ENCODE measurements around the gene FAM170B.

Gene FAM170B

GRCh38 chr10:49119746-49120145 is 14.1 kb downstream of the FAM170B start:
- no peak for DNase-seq

GRCh38 chr10:49118430-49119074 is 15.3 kb downstream of the FAM170B start:
- DNase-seq, result no peak

GRCh38 chr10:49117376-49118070 is 16.3 kb downstream of the FAM170B start:
- no peak for DNase-seq

- DNase-seq, result no peak
Measured at GRCh38 chr10:49116509-49117375, 17.1 kb downstream of the FAM170B start.

- DNase-seq, result no peak
Measured at GRCh38 chr10:49115796-49116508, 17.9 kb downstream of the FAM170B start.

GRCh38 chr10:49115015-49115795 is 18.6 kb downstream of the FAM170B start, which contains the start of gene VSTM4:
Gene VSTM4, minus strand, starts transcription at chr10:49115522. Its CDS starts 37 bp downstream, at chr10:49115485.
- no peak for DNase-seq

GRCh38 chr10:49114718-49115014 is 19.2 kb downstream of the FAM170B start:
- DNase-seq, result no peak

GRCh38 chr10:49113741-49114141 is 20.1 kb downstream of the FAM170B start:
- no peak for DNase-seq

GRCh38 chr10:49112851-49113250 is 21.0 kb downstream of the FAM170B start:
- no peak for DNase-seq

GRCh38 chr10:49112098-49112497 is 21.7 kb downstream of the FAM170B start:
- no peak for DNase-seq

GRCh38 chr10:49111320-49111698 is 22.5 kb downstream of the FAM170B start:
- DNase-seq, result no peak

- no peak for DNase-seq
Measured at GRCh38 chr10:49110684-49111319, 23.0 kb downstream of the FAM170B start.

GRCh38 chr10:49109669-49110340 is 24.0 kb downstream of the FAM170B start:
- DNase-seq, result no peak

- DNase-seq, result no peak
Measured at GRCh38 chr10:49108656-49109055, 25.2 kb downstream of the FAM170B start.

- no peak for DNase-seq
Measured at GRCh38 chr10:49107887-49108267, 25.9 kb downstream of the FAM170B start.

- DNase-seq, result no peak
Measured at GRCh38 chr10:49107111-49107886, 26.5 kb downstream of the FAM170B start.

GRCh38 chr10:49106451-49106850 is 27.4 kb downstream of the FAM170B start:
- DNase-seq, result no peak

- DNase-seq, result no peak
Measured at GRCh38 chr10:49105076-49105475, 28.7 kb downstream of the FAM170B start.

GRCh38 chr10:49104323-49104722 is 29.5 kb downstream of the FAM170B start:
- no peak for DNase-seq

GRCh38 chr10:49103761-49104160 is 30.1 kb downstream of the FAM170B start:
- no peak for DNase-seq
